Memory B cell (primary cell): ENCODE data around the gene GAL.

Source experiments
- ATAC-seq: fragments of 150-1000 bp; cut with Tn5 transposase; 2 replicates; pipeline ENCODE4 v1.10.0; 2021; ENCODE audit warnings: low read depth, mild to moderate bottlenecking, moderate library complexity
- DNase-seq, 2 donors: peaks; one replicate each; pipeline ENCODE4 v3.0.0; 2022; ENCODE audit warnings: low spot score in 2 of 2
- H3K27ac Mint-ChIP-seq: one replicate; pipeline ENCODE4 v1.8.0; 2022; ENCODE audit warnings: mild to moderate bottlenecking, moderate library complexity, mixed read lengths
- H3K27me3 Mint-ChIP-seq: one replicate; pipeline ENCODE4 v1.8.0; 2022; ENCODE audit warnings: mixed read lengths
- H3K36me3 Mint-ChIP-seq: one replicate; pipeline ENCODE4 v1.8.0; 2022; ENCODE audit warnings: mild to moderate bottlenecking, mixed read lengths
- H3K4me1 Mint-ChIP-seq: one replicate; pipeline ENCODE4 v1.8.0; 2022; ENCODE audit warnings: mixed read lengths
- H3K4me3 Mint-ChIP-seq: one replicate; pipeline ENCODE4 v1.8.0; 2022; ENCODE audit warnings: mild to moderate bottlenecking, moderate library complexity, mixed read lengths
- H3K9me3 Mint-ChIP-seq: one replicate; pipeline ENCODE4 v1.8.0; 2022; ENCODE audit warnings: mixed read lengths

Gene GAL

DNA sequence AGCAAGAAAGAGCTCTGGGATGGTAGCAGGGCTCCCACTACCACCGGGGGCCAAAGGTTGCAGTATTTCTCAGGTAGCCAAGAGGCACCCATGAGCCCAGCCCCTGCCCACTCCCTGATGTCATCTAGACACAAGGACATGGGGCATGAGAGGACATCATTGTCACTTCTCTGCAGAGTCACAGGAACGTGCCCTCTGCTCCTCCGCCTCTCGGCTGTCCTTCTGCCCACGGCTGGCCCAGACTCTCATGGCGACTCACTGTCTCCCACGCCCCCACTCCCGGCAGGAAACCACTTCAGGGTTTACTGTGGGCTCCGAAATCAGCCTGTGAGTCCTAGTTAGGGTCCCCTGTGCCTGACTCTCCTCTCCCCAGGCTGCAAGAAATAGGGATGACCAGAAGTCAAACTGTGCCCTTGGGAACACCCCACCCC, 1.8 kb upstream of the GAL start:
- DNase-seq, result no peak
- H3K9me3 Mint-ChIP-seq, result no peaks in the 10 kb centered on the region
- H3K4me1 Mint-ChIP-seq, result no peaks in the 10 kb centered on the region

DNA sequence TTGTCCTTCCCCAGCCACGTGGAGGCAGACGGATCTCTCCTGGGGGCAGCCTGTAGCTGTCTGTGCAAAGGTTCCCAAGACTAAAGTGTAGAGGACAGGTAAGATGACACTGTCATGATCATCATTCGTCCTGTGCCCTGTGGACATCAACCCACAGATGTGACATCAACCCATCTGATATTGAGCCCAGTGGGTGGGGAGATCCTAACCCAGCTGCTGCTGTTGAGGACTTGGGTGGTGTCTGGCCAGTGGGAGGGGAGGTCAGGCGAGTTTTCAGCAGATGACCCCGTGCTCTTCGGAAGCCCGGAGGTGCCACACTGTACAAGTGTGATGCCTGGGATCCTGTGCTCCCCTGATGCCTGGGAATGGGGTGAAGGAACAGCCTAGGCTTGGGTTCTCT, 1.2 kb upstream of the GAL start:
- H3K27me3 Mint-ChIP-seq, result peaks cover 24% of the 10 kb centered on the region
- H3K36me3 Mint-ChIP-seq, result no peaks in the 10 kb centered on the region
- DNase-seq, result no peak
- H3K4me1 Mint-ChIP-seq, result no peaks in the 10 kb centered on the region
- no peak overlapping the region for H3K4me3 Mint-ChIP-seq
- no peaks in the 10 kb centered on the region for H3K9me3 Mint-ChIP-seq
- H3K27ac Mint-ChIP-seq, result no peak overlapping the region
- ATAC-seq, result no peak

More for the DNA sequence above, 1.8 kb upstream of the GAL start:
- Mint-ChIP-seq H3K36me3 (no peaks in the 10 kb centered on the region), H3K4me3 (no peak overlapping the region), H3K27me3 (peaks cover 20% of the 10 kb centered on the region), H3K27ac (no peak overlapping the region)
- no peak for ATAC-seq

DNA sequence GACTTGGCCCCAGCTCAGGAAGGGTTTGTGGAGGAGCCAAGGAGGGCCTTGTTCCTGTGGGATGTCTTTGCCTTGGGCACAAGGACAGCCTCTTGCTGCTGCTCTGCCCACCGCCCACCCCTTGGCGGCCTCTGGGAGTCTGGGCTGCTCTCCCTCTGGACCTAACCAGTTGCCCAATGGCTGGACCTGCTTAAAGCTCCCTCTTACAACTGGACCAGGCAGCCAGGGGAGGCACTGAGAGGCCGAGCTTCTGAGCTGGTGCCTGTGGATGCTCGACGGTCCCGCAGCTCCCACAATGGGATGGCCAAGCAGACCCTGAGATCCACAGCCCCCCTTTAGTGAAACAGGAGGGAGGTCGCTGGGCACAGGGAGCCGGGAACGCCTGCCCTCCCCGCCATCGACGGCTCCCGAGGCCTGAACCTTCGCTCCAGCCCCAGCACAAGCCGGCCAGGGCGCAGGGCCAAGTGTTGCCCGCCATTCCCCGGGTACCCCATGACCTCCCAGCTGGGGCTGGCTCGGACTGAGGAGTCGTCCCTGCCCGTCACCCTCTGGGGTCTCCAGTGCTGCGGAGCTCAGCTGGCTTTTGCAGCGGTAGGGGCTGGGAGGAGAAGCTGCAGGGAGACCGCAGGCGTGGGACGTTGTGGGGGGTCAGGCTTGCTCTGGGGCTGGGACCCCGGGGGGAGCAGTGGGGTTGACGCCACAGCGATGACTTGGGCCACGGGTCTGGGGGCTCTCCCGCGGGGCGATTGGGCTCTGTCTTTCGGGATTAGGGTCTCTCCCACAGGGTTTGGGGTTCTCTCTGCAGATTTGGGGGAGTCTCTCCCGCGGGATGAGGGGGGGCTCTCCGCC, 584 bp upstream of the GAL start:
- Mint-ChIP-seq H3K4me3 (no peak overlapping the region), H3K27ac (no peak overlapping the region), H3K36me3 (no peaks in the 10 kb centered on the region), H3K27me3 (peaks cover 24% of the 10 kb centered on the region), H3K4me1 (no peaks in the 10 kb centered on the region), H3K9me3 (no peaks in the 10 kb centered on the region)
- DNase-seq, result no peak
- ATAC-seq, result no peak

DNA sequence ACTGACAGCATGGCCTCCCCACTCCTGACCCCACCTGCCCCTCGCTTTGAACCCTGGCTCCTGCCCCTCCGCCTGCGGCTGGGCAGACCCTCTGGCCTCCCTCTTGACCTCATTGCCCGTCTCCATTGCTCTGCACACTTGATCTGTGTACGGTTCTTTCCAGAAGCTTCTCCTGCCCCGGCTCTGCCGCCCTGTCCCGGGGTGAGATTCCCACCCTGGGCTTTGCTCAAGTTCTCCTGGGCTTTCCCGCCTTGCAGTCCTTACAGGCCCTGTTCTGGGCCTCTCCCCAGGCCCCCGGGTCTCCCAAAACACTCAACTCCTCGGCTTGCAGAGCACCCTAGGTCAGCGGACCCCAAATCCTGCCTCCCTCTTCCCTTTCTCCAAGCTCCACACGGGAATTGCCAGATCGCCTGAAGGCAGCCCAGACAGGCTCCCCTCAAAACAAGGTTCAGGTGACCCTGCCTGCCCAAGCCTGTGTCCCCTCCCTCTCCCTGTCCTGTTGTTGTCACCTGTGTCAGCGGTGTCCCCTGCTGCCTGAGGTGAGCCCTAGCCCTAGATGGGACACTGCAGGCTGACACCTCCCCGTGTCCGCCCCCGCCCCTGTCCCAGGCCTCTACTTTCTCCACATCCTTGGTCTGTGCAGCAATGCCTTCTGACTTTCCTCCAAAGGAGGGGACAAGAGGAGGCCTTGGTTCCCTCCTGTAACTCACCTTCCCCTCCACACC, 1.5 kb downstream of the GAL start:
- Mint-ChIP-seq H3K9me3 (no peaks in the 10 kb centered on the region), H3K27me3 (peaks cover 26% of the 10 kb centered on the region), H3K4me3 (no peak overlapping the region), H3K4me1 (no peaks in the 10 kb centered on the region), H3K27ac (no peak overlapping the region), H3K36me3 (no peaks in the 10 kb centered on the region)
- ATAC-seq, result no peak
- no peak for DNase-seq

DNA sequence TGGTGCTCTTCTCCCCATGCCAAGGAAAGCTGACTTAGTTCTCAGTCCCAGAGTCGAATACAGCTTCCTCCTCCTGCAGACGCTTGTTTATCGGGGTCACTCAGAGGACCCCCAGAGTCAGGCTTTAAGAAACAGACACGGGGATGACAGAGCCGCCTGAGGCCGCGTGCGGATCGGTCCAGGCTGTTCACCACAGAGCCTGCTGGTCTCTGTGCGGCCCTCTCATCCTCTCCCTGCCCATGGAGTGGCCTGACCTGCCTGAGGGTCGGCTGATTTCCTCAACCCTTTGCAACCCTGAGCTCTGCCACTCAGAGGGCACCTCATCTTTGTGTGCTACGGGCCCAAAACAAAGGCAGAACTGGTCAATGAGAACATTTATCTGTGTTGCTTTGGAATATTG, 2.1 kb downstream of the GAL start:
- no peaks in the 10 kb centered on the region for H3K9me3 Mint-ChIP-seq
- DNase-seq (no peak), ATAC-seq (no peak)
- no peaks in the 10 kb centered on the region for H3K4me1 Mint-ChIP-seq
- no peak overlapping the region for H3K27ac Mint-ChIP-seq
- no peaks in the 10 kb centered on the region for H3K36me3 Mint-ChIP-seq
- peaks cover 29% of the 10 kb centered on the region for H3K27me3 Mint-ChIP-seq
- H3K4me3 Mint-ChIP-seq, result no peak overlapping the region

DNA sequence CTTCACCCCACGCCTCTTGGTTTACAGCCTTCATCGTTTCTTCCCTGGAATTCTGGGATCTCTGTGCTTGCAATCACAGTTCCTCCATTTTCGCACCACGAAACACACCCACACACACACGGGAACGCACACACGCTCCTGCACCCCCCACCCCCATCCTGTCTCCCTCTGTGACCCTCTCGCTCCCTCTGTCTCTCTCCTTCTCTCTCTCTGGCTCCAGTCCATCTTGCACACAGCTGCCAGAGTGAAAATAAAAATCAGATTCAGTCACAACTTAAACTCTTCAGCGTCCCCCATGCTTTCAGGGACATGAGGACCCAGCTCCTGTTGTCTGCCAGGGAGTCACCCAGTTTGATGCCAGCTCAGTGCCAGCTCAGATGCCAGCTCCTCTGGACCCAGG, 3.0 kb downstream of the GAL start:
- DNase-seq (no peak), ATAC-seq (no peak)
- no peaks in the 10 kb centered on the region for H3K9me3 Mint-ChIP-seq
- H3K4me3 Mint-ChIP-seq, result no peak overlapping the region
- no peaks in the 10 kb centered on the region for H3K36me3 Mint-ChIP-seq
- no peaks in the 10 kb centered on the region for H3K4me1 Mint-ChIP-seq
- no peak overlapping the region for H3K27ac Mint-ChIP-seq
- peaks cover 28% of the 10 kb centered on the region for H3K27me3 Mint-ChIP-seq

DNA sequence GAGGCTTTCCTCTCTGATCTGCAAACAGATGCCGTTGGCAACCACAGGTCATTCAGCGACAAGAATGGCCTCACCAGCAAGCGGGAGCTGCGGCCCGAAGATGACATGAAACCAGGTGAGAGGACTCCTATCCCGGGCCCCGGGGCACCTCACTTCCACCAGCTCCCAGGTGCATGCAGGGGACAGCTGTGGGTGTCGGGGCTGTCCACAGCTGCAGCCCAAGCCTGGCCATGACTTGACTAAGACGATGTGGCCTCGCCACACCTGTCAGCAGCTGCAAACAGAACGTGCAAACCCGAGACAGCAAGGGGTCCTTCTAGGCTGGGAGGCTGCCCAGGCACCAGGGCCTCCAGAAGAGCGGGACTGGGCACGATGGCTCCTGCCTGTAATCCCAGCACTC, 3.6 kb downstream of the GAL start:
- Mint-ChIP-seq H3K27ac (no peak overlapping the region), H3K27me3 (peaks cover 26% of the 10 kb centered on the region), H3K4me1 (no peaks in the 10 kb centered on the region), H3K9me3 (no peaks in the 10 kb centered on the region), H3K4me3 (no peak overlapping the region), H3K36me3 (no peaks in the 10 kb centered on the region)
- DNase-seq (no peak), ATAC-seq (no peak)

DNA sequence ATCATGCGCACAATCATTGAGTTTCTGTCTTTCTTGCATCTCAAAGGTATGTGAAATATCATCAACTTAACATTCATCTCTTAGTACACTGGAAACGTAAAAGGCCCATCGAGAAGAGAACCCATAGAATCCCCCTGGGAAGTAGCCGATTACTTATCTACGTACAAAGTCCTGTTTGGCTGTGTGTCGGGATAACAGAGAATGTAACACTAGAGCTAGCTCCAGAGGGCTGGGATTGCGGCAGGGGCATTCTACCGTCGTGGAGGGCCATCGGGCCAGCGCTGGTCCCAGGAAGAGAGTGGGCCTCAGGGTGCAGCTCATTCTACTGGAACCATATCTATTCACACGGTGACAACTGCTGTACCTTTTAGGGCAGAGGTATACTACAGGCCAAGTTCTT, 4.5 kb downstream of the GAL start:
- Mint-ChIP-seq H3K27ac (no peak overlapping the region), H3K9me3 (no peaks in the 10 kb centered on the region), H3K36me3 (no peaks in the 10 kb centered on the region), H3K27me3 (peaks cover 30% of the 10 kb centered on the region), H3K4me1 (no peaks in the 10 kb centered on the region), H3K4me3 (no peak overlapping the region)
- ATAC-seq (no peak), DNase-seq (no peak)

DNA sequence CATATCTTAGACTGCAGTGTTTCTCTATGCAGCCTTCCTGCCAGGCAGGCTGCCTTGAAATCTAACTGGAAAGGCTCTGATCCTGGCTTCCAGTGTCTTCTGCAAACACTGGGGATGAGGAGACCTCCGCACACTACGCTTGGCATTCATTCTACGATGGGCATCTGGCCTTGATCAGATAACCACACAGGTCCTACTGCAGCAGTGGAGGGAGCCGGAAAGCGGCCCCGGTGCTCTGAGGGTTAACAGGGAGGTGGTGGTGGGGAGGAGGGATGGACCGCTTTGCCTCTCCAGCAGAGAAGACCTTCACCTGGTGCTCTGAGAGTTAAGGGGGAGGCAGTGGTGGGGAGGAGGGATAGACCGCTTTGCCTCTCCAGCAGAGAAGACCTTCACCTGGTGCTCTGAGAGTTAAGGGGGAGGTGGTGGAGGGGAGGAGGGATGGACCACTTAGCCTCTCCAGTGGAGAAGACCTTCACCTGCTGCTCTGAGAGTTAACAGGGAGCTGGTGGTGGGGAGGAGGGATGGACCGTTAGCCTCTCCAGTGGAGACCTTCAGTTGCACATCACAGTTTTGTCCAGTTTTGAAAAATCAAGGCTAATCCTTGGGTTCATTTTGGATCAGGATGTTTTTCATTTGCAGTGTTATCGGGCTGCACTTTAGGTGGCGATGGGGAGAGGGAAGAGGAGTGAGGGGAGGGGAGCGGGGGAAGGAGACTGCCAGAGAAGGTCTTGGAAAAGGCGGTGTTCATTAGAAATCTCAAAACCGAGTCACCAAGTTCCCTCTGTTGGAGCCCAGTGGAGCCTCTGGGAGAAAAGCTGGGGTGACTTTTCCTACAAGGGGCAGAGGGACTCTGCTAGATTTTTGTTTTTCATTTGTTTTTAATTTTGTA, 5.6 kb downstream of the GAL start:
- no peak for DNase-seq
- peaks cover 2% of the 10 kb centered on the region for H3K9me3 Mint-ChIP-seq
- H3K27ac Mint-ChIP-seq, result no peak overlapping the region
- no peak for ATAC-seq
- peaks cover 34% of the 10 kb centered on the region for H3K27me3 Mint-ChIP-seq
- H3K4me1 Mint-ChIP-seq, result no peaks in the 10 kb centered on the region
- peaks cover 1% of the 10 kb centered on the region for H3K36me3 Mint-ChIP-seq
- no peak overlapping the region for H3K4me3 Mint-ChIP-seq

DNA sequence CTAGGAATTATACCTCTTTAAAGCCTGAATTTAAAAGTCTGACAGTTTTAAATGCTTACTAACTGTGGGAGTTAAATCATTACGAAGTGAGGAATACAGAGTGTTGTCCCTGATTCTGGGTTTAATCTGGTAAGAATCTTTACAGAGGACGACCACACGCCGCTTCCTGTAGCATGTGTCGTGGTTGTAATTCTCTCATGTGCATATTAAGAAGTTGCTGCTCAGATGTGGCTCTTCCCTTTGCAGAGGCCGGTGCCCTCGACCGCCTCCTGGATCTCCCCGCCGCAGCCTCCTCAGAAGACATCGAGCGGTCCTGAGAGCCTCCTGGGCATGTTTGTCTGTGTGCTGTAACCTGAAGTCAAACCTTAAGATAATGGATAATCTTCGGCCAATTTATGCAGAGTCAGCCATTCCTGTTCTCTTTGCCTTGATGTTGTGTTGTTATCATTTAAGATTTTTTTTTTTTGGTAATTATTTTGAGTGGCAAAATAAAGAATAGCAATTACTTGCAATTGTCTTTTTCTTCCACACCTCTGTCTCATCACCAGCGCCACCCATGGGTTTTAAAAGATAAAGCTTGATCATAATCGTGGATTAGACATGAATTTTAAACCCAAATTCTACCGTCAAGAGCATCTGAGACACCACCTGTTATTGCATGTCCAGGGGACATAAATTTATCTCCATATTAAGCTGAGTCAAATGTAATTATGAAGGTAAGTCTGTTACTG, 6.5 kb downstream of the GAL start:
- peaks cover 2% of the 10 kb centered on the region for H3K9me3 Mint-ChIP-seq
- DNase-seq, result no peak
- H3K4me3 Mint-ChIP-seq, result no peak overlapping the region
- no peak for ATAC-seq
- H3K4me1 Mint-ChIP-seq, result no peaks in the 10 kb centered on the region
- no peak overlapping the region for H3K27ac Mint-ChIP-seq
- peaks cover 3% of the 10 kb centered on the region for H3K36me3 Mint-ChIP-seq
- peaks cover 32% of the 10 kb centered on the region for H3K27me3 Mint-ChIP-seq

DNA sequence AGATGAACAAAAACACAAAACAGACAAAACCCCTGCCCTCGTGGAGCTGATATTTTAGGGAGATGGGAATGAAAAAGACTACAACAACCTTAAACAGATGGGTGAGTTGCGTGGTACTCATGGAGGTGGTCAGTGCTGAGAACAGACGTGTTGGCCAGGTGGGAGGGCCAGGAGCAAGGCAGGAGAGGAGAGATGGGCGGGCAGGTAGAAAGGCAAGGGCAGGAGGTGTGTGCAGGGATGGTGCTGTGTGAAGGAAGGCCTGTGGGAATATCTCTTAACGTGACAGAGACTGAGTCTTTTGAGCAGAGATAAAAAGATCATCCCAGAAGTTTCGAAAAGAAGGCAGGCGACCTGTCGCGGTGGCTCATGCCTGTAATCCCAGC, 7.0 kb downstream of the GAL start:
- peaks cover 28% of the 10 kb centered on the region for H3K27me3 Mint-ChIP-seq
- DNase-seq (no peak), ATAC-seq (no peak)
- H3K36me3 Mint-ChIP-seq, result peaks cover 3% of the 10 kb centered on the region
- no peaks in the 10 kb centered on the region for H3K4me1 Mint-ChIP-seq
- H3K9me3 Mint-ChIP-seq, result peaks cover 2% of the 10 kb centered on the region
- no peak overlapping the region for H3K4me3 Mint-ChIP-seq
- H3K27ac Mint-ChIP-seq, result no peak overlapping the region

DNA sequence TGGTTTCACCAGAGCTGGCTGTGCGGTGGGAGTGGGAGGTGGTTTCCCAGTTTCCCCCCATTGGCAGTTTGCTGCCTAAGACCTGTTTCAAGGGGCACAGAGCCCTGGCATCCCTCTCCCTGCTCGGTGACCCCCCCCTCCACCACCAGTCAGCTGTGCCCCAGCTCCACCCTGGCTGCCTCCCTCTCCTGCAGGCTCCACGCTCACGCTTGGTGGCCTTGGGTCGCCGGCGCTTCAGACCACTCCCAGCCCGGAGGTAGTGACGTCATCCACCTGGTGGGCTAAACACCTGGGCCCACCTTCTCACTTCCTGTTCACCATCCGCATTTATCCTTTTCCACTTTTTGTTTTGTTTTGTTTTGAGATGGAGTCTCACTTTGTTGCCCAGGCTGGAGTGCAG, 7.8 kb downstream of the GAL start:
- H3K9me3 Mint-ChIP-seq, result peaks cover 2% of the 10 kb centered on the region
- no peak overlapping the region for H3K4me3 Mint-ChIP-seq
- ATAC-seq, result no peak
- no peak overlapping the region for H3K27ac Mint-ChIP-seq
- peaks cover 26% of the 10 kb centered on the region for H3K27me3 Mint-ChIP-seq
- no peaks in the 10 kb centered on the region for H3K4me1 Mint-ChIP-seq
- peaks cover 3% of the 10 kb centered on the region for H3K36me3 Mint-ChIP-seq
- DNase-seq, result no peak

DNA sequence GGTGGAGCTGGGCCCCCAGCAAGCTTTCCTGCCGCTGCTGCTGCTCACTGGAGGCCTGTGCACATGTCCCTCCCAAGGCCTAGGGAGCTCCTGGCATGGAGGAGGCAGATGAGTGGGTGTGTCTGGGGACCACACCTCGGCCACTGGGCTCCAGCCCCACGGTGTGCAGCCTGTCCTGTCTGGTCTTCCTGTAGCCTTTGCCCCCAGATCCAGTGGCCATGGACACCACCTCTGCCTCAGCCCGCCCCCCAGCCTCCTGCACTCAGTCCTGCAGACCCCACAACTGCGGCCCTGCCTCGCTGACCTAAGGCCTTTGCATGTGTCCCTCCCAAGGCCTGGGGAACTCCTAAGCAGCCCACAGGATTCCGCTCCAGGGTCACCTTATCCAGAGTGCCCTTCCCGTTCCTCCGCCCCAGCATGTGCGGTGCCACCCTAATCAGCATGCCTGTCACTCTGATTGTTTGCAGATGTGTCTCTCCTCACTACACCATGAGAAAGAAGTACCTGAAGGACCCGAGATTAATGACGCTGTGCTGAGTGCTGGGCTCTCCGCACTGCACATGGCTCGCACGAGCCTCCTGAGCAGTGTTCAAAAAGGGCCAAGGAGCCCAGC, 8.6 kb downstream of the GAL start:
- Mint-ChIP-seq H3K4me3 (no peak overlapping the region), H3K27me3 (peaks cover 22% of the 10 kb centered on the region), H3K4me1 (no peaks in the 10 kb centered on the region), H3K36me3 (peaks cover 7% of the 10 kb centered on the region), H3K9me3 (peaks cover 5% of the 10 kb centered on the region), H3K27ac (no peak overlapping the region)
- ATAC-seq (no peak), DNase-seq (no peak)
